ENCODE measurements around the gene HLA-A. TPM values are rescaled to one million over a fixed set of nuclear protein-coding genes. Genes with fewer than 3 reads are reported as not detected.
A peak's percentile ranks its signal among the peaks of the same experiment; 100 is the strongest.
"Not testable (repeated sequence)": the region's sequence is repeated elsewhere in the genome, so short reads cannot be mapped to it uniquely, and the experiment has no call there.

Gene HLA-A
- total RNA-seq, 1 donor, result 325 TPM

- no peak for DNase-seq (ENCODE audit: low read depth)
- no peak for TF ChIP-seq CTCF (IDR thresholded peaks at IDR 0.05; ENCODE audit: insufficient read depth, low read depth, low read length)
- peak overlapping the region; percentile 12 for H3K4me3 ChIP-seq (ENCODE audit: low read depth, low read length)
Observed at GRCh38 chr6:29974901-29975560, 32.7 kb downstream of the HLA-A start.

GRCh38 chr6:29975561-29975907 lies 33.2 kb downstream of the HLA-A start:
- peak overlapping the region; percentile 12 for H3K4me3 ChIP-seq (ENCODE audit: low read depth, low read length)
- TF ChIP-seq CTCF (IDR thresholded peaks at IDR 0.05; ENCODE audit: insufficient read depth, low read depth, low read length), result no peak
- no peak for DNase-seq (ENCODE audit: low read depth)

- DNase-seq (ENCODE audit: low read depth), result no peak
- H3K4me3 ChIP-seq (ENCODE audit: low read depth, low read length), result peak overlapping the region; percentile 66
- TF ChIP-seq CTCF (IDR thresholded peaks at IDR 0.05; ENCODE audit: insufficient read depth, low read depth, low read length), result no peak
Observed at GRCh38 chr6:29976253-29976587, 33.9 kb downstream of the HLA-A start.

GRCh38 chr6:29976588-29977424 lies 34.5 kb downstream of the HLA-A start:
- peak; percentile 79 for DNase-seq (ENCODE audit: low read depth)
- TF ChIP-seq CTCF (IDR thresholded peaks at IDR 0.05; ENCODE audit: insufficient read depth, low read depth, low read length), result peak; percentile 44
- H3K4me3 ChIP-seq (ENCODE audit: low read depth, low read length), result peak overlapping the region; percentile 66

GRCh38 chr6:29977425-29977727 lies 35.0 kb downstream of the HLA-A start:
- TF ChIP-seq CTCF (IDR thresholded peaks at IDR 0.05; ENCODE audit: insufficient read depth, low read depth, low read length), result no peak
- DNase-seq (ENCODE audit: low read depth), result no peak

GRCh38 chr6:29980013-29980412 lies 37.7 kb downstream of the HLA-A start:
- H3K4me3 ChIP-seq (ENCODE audit: low read depth, low read length); DNase-seq (ENCODE audit: low read depth): not testable (repeated sequence)

More at GRCh38 chr6:29977425-29977727, 35.0 kb downstream of the HLA-A start:
- H3K4me3 ChIP-seq (ENCODE audit: low read depth, low read length), result peak overlapping the region; percentile 66

GRCh38 chr6:29980511-29980910 lies 38.2 kb downstream of the HLA-A start:
- no peak for TF ChIP-seq CTCF (IDR thresholded peaks at IDR 0.05; ENCODE audit: insufficient read depth, low read depth, low read length)
- DNase-seq (ENCODE audit: low read depth), result no peak
- H3K4me3 ChIP-seq (ENCODE audit: low read depth, low read length), result no peak overlapping the region

Measured in fibroblast of villous mesenchyme (primary cell).